Heart left ventricle (tissue), 13 donors: ENCODE results near the gene RBMS1.

Experiments
- POLR2A ChIP-seq, 2 donors: fragments of 450-650 bp; IDR thresholded peaks; one replicate each; pipeline ENCODE4 v1.6.1; 2017; ENCODE audit warnings: antibody characterized with exemption in 2 of 2, mild to moderate bottlenecking in 2 of 2, moderate library complexity in 2 of 2
- TF ChIP-seq, protein P1 (sequence below), 12 donors: fragments of 200-600 bp; sonication (generic) in 4 of 12; IDR thresholded peaks; one replicate each; pipeline versions ENCODE4 v1.5.0 to v1.8.0; 2018 to 2022; ENCODE audit warnings: antibody characterized with exemption in 12 of 12, mild to moderate bottlenecking in 5 of 12
- donor health status: ischemic (EF 13 %, LVEDD 7.1; RV severe dilation, severe dysfunction).
- donor health status: DM: no; HTN: yes; CAD: no.
- donor health status: DM: no; HTN: no; CAD: no.
- donor health status: ischemic (EF 25% LVEDD 6.9; RV normal size, moderate dysfunction).
- donor health status: ischemic (EF 25% LVEDD 5.7; RV mildly dilated, moderate dysfunction).
- donor health status: ischemic (EF 35%, LVEDD 5.7; RV mildly dilated, moderate dysfunction).
- donor health status: nonischemic (EF 11% LVEDD 7.7; RV severe dilation, severe dysfunction).
- donor health status: DM: yes; HTN: yes; CAD: no.
- donor health status: PGD.
- donor health status: ischemic (EF 29% LVEDD 5.4; RV normal size, mild dysfunction).
- donor health status: nonischemic (EF 23%, LVEDD 6.1; RV moderate dilation, normal function).

DNA sequence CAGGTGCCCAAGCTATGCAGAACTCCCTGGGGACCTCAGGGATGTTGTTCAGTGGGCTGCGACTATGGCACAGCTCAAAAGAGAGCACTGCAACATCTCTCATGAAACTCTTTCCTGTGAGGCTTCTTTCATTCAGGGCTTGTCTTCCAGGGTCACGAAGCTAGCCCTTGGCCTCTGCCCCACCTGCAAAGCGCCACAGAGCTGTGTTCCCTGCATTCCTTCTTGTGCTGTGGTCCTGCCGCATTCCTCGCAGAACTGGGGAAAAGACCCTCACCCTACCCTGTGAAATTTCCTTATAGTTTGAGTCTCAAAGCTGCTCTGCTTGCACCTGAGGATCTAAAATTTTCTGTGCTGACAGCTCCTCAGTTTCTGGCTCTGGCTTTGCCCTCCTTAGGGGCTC, 267.2 kb downstream of the RBMS1 start:
- no peak for TF ChIP-seq POLR2A (IDR thresholded peaks at IDR 0.05)
- TF ChIP-seq, protein P1, sequence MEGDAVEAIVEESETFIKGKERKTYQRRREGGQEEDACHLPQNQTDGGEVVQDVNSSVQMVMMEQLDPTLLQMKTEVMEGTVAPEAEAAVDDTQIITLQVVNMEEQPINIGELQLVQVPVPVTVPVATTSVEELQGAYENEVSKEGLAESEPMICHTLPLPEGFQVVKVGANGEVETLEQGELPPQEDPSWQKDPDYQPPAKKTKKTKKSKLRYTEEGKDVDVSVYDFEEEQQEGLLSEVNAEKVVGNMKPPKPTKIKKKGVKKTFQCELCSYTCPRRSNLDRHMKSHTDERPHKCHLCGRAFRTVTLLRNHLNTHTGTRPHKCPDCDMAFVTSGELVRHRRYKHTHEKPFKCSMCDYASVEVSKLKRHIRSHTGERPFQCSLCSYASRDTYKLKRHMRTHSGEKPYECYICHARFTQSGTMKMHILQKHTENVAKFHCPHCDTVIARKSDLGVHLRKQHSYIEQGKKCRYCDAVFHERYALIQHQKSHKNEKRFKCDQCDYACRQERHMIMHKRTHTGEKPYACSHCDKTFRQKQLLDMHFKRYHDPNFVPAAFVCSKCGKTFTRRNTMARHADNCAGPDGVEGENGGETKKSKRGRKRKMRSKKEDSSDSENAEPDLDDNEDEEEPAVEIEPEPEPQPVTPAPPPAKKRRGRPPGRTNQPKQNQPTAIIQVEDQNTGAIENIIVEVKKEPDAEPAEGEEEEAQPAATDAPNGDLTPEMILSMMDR (IDR thresholded peaks at IDR 0.05) = no peak
